Glutamatergic neuron (in vitro differentiated cells): ENCODE data around the gene AMY2B. TPM values are rescaled to one million over a fixed set of nuclear protein-coding genes. Genes with fewer than 3 reads are reported as not detected.

Experiments used
- DNase-seq: peaks from one replicate; pipeline ENCODE4 v3.0.0; 2022
- H3K27ac Mint-ChIP-seq: one replicate; pipeline ENCODE4 v1.8.0; 2020; ENCODE audit warnings: mild to moderate bottlenecking, mixed read lengths, inconsistent platforms; ENCODE audit not compliant: unreplicated experiment
- H3K27me3 Mint-ChIP-seq: one replicate; pipeline ENCODE4 v1.8.0; 2020; ENCODE audit warnings: mild to moderate bottlenecking, moderate library complexity, mixed read lengths, inconsistent platforms; ENCODE audit not compliant: unreplicated experiment
- H3K36me3 Mint-ChIP-seq: one replicate; pipeline ENCODE4 v1.8.0; 2020; ENCODE audit warnings: mild to moderate bottlenecking, mixed read lengths, inconsistent platforms; ENCODE audit not compliant: unreplicated experiment
- H3K4me1 Mint-ChIP-seq: one replicate; pipeline ENCODE4 v1.8.0; 2020; ENCODE audit warnings: mild to moderate bottlenecking, low read depth, mixed read lengths, inconsistent platforms; ENCODE audit not compliant: unreplicated experiment
- H3K4me3 Mint-ChIP-seq: one replicate; pipeline ENCODE4 v1.8.0; 2020; ENCODE audit warnings: mild to moderate bottlenecking, mixed read lengths, inconsistent platforms; ENCODE audit not compliant: unreplicated experiment
- H3K9me3 Mint-ChIP-seq: one replicate; pipeline ENCODE4 v1.8.0; 2020; ENCODE audit warnings: mild to moderate bottlenecking, moderate library complexity, mixed read lengths, inconsistent platforms; ENCODE audit not compliant: unreplicated experiment
- CTCF ChIP-seq: fragments of 200-600 bp; sonication (generic); IDR thresholded peaks from one replicate; pipeline ENCODE4 v1.5.0; 2021; ENCODE audit not compliant: partially characterized antibody, unreplicated experiment
- total RNA-seq: library from RNA; stranded (reverse); fragmentation: NEBNext Ultra II Directional; extraction: Animal tissue kit (Norgen Biotek cat#: 25700); gene quantifications from one replicate; pipeline ENCODE4 v1.2.1, GENCODE V29; 2021; ENCODE audit not compliant: unreplicated experiment

Gene AMY2B
- total RNA-seq, 1 donor from 2014 or later, result 9.9 TPM

GRCh38 chr1:103529746-103530145, 41.6 kb upstream of the AMY2B start:
- Mint-ChIP-seq H3K36me3 (no peaks in the 10 kb centered on the region), H3K27me3 (peaks cover 8% of the 10 kb centered on the region), H3K4me3 (no peak overlapping the region), H3K9me3 (peaks cover 6% of the 10 kb centered on the region), H3K27ac (no peak overlapping the region), H3K4me1 (peaks cover 12% of the 10 kb centered on the region)
- TF ChIP-seq CTCF, result no peak
- no peak for DNase-seq

GRCh38 chr1:103538226-103538625, 33.2 kb upstream of the AMY2B start:
- Mint-ChIP-seq H3K9me3 (no peaks in the 10 kb centered on the region), H3K36me3 (no peaks in the 10 kb centered on the region), H3K4me1 (no peaks in the 10 kb centered on the region), H3K27me3 (no peaks in the 10 kb centered on the region), H3K4me3 (no peak overlapping the region), H3K27ac (no peak overlapping the region)
- no peak for DNase-seq
- TF ChIP-seq CTCF, result no peak

GRCh38 chr1:103541431-103541830, 30.0 kb upstream of the AMY2B start:
- H3K4me3 Mint-ChIP-seq, result no peak overlapping the region
- DNase-seq, result no peak
- TF ChIP-seq CTCF, result no peak
- H3K4me1 Mint-ChIP-seq, result no peaks in the 10 kb centered on the region
- H3K27me3 Mint-ChIP-seq, result no peaks in the 10 kb centered on the region
- H3K9me3 Mint-ChIP-seq, result no peaks in the 10 kb centered on the region
- H3K27ac Mint-ChIP-seq, result no peak overlapping the region
- no peaks in the 10 kb centered on the region for H3K36me3 Mint-ChIP-seq

- no peak for TF ChIP-seq CTCF
- Mint-ChIP-seq H3K9me3 (no peaks in the 10 kb centered on the region), H3K4me1 (no peaks in the 10 kb centered on the region), H3K4me3 (no peak overlapping the region), H3K27me3 (no peaks in the 10 kb centered on the region), H3K27ac (no peak overlapping the region), H3K36me3 (peaks cover 9% of the 10 kb centered on the region)
- DNase-seq, result no peak
Observed at GRCh38 chr1:103546496-103546895, 24.9 kb upstream of the AMY2B start.

- no peak overlapping the region for H3K27ac Mint-ChIP-seq
- peaks cover 9% of the 10 kb centered on the region for H3K36me3 Mint-ChIP-seq
- H3K4me1 Mint-ChIP-seq, result no peaks in the 10 kb centered on the region
- no peaks in the 10 kb centered on the region for H3K27me3 Mint-ChIP-seq
- no peaks in the 10 kb centered on the region for H3K9me3 Mint-ChIP-seq
- no peak for DNase-seq
- no peak overlapping the region for H3K4me3 Mint-ChIP-seq
- TF ChIP-seq CTCF, result no peak
Observed at GRCh38 chr1:103547840-103548239, 23.5 kb upstream of the AMY2B start.
